GM23338 (cell line): ENCODE data around the gene APOBEC3A. TPM values are rescaled to one million over a fixed set of nuclear protein-coding genes. Genes with fewer than 3 reads are reported as not detected.

Experiments
- ATAC-seq: fragments of 200-7000 bp; cut with Tn5 transposase; 3 replicates; pipeline ENCODE4 v1.9.1; 2020
- DNase-seq: peaks from one replicate; pipeline ENCODE4 v3.0.0-alpha.2; 2015; ENCODE audit warnings: low spot score
- H2AFZ ChIP-seq: fragments of 200-600 bp; sonication (generic); 2 replicates; pipeline ENCODE4 v1.8.0; 2016; ENCODE audit warnings: antibody characterized with exemption, mild to moderate bottlenecking, moderate library complexity
- H3F3A ChIP-seq: fragments of 200-600 bp; sonication (generic); replicated peaks from 2 replicates; pipeline ENCODE4 v1.8.0; 2017; ENCODE audit warnings: antibody characterized with exemption, mixed run types, low read depth
- H3K27ac ChIP-seq: fragments of 200-600 bp; sonication (generic); 2 replicates; pipeline ENCODE4 v1.6.1; 2016; ENCODE audit warnings: low read depth
- H3K27me3 ChIP-seq: fragments of 200-600 bp; sonication (generic); 2 replicates; pipeline ENCODE4 v1.8.0; 2016; ENCODE audit warnings: mild to moderate bottlenecking, mixed run types, moderate library complexity; ENCODE audit not compliant: insufficient read depth
- H3K36me3 ChIP-seq: fragments of 200-600 bp; sonication (generic); 2 replicates; pipeline ENCODE4 v1.8.0; 2016; ENCODE audit warnings: mild to moderate bottlenecking; ENCODE audit not compliant: insufficient read depth
- H3K4me1 ChIP-seq: fragments of 200-600 bp; sonication (generic); 2 replicates; pipeline ENCODE4 v1.8.0; 2016; ENCODE audit warnings: mild to moderate bottlenecking, moderate library complexity; ENCODE audit not compliant: insufficient read depth
- H3K4me2 ChIP-seq: fragments of 200-600 bp; sonication (generic); 2 replicates; pipeline ENCODE4 v1.7.1; 2017; ENCODE audit warnings: mixed run types
- H3K4me3 ChIP-seq: fragments of 200-600 bp; sonication (generic); 2 replicates; pipeline ENCODE4 v1.6.1; 2016; ENCODE audit warnings: mixed run types
- H3K79me2 ChIP-seq: fragments of 200-600 bp; sonication (generic); replicated peaks from 2 replicates; pipeline ENCODE4 v1.8.0; 2017; ENCODE audit warnings: mild to moderate bottlenecking; ENCODE audit not compliant: insufficient read depth
- H3K9me2 ChIP-seq: fragments of 200-600 bp; sonication (generic); 2 replicates; pipeline ENCODE4 v1.8.0; 2017; ENCODE audit not compliant: insufficient read depth
- H4K20me1 ChIP-seq: fragments of 200-600 bp; sonication (generic); replicated peaks from 2 replicates; pipeline ENCODE4 v1.8.0; 2017; ENCODE audit warnings: mild to moderate bottlenecking; ENCODE audit not compliant: insufficient read depth
- H3K27ac Mint-ChIP-seq: 2 replicates; pipeline ENCODE4 v1.8.0; 2020; ENCODE audit warnings: inconsistent platforms, mild to moderate bottlenecking, moderate library complexity, mixed read lengths
- H3K27me3 Mint-ChIP-seq: 3 replicates; pipeline ENCODE4 v1.8.0; 2022; ENCODE audit warnings: low read depth, mild to moderate bottlenecking, moderate library complexity, mixed read lengths, inconsistent platforms; ENCODE audit not compliant: insufficient read depth, poor library complexity
- H3K36me3 Mint-ChIP-seq: 3 replicates; pipeline ENCODE4 v1.8.0; 2021; ENCODE audit warnings: low read depth, mild to moderate bottlenecking, inconsistent platforms, moderate library complexity, mixed read lengths
- H3K4me1 Mint-ChIP-seq: 3 replicates; pipeline ENCODE4 v1.8.0; 2020; ENCODE audit warnings: mild to moderate bottlenecking, inconsistent platforms, mixed read lengths
- H3K4me3 Mint-ChIP-seq: 3 replicates; pipeline ENCODE4 v1.8.0; 2021; ENCODE audit warnings: moderate library complexity, mild to moderate bottlenecking, inconsistent platforms, mixed read lengths
- H3K9me3 Mint-ChIP-seq: 3 replicates; pipeline ENCODE4 v1.8.0; 2020; ENCODE audit warnings: moderate library complexity, mild to moderate bottlenecking, inconsistent platforms, mixed read lengths
- CTCF ChIP-seq, 2 experiments: fragments of 200-600 bp in 1 of 2; sonication (generic) in 1 of 2; conservative IDR thresholded peaks; 2 replicates each; pipeline versions ENCODE4 v1.5.1 to v1.6.1; 2016 to 2017; ENCODE audit warnings: antibody characterized with exemption in 2 of 2, low read depth in 2 of 2, mild to moderate bottlenecking in 2 of 2, moderate library complexity in 1 of 2
- EZH2 ChIP-seq: fragments of 200-600 bp; sonication (generic); IDR thresholded peaks from one replicate; pipeline ENCODE4 v1.8.0; 2017; ENCODE audit warnings: antibody characterized with exemption, mild to moderate bottlenecking, low read depth; ENCODE audit not compliant: unreplicated experiment
- JUNB ChIP-seq: IDR thresholded peaks from one replicate; pipeline ENCODE4 v1.6.1; 2016; ENCODE audit warnings: antibody characterized with exemption; ENCODE audit not compliant: unreplicated experiment
- POLR2AphosphoS5 ChIP-seq: IDR thresholded peaks from 2 replicates; pipeline ENCODE4 v1.6.1; 2016; ENCODE audit warnings: antibody characterized with exemption, low read depth
- STAT1 ChIP-seq: IDR thresholded peaks from one replicate; pipeline ENCODE4 v1.6.1; 2016; ENCODE audit warnings: antibody characterized with exemption; ENCODE audit not compliant: unreplicated experiment
- ZNF331 ChIP-seq: fragments of 250-450 bp; sonication (Bioruptor Pico); IDR thresholded peaks from 2 replicates; pipeline ENCODE4 v1.5.0; 2020; ENCODE audit warnings: low read depth, mild to moderate bottlenecking, moderate library complexity
- ZNF462 ChIP-seq: fragments of 250-450 bp; sonication (Bioruptor Pico); IDR thresholded peaks from 2 replicates; pipeline ENCODE4 v1.5.0; 2020; ENCODE audit warnings: mild to moderate bottlenecking, moderate library complexity
- polyA plus RNA-seq: library from polyadenylated mRNA; unstranded; fragments of >200 nt; fragmentation: Nextera tagmentation; extraction: Ambion mirVana; gene quantifications from 2 replicates; pipeline ENCODE4 v1.2.1, GENCODE V29; 2016
- total RNA-seq: library from RNA; depleted of rRNA; stranded (reverse); fragments of >200 nt; shearing (Covaris generic); gene quantifications from 2 replicates; pipeline ENCODE4 v1.2.3, GENCODE V29; 2014

The APOBEC3A gene
- total and polyA plus RNA-seq, 2 experiments from 2014 or later, result 0.21 TPM; not detected in 1

GRCh38 chr22:38997518-38997917, 40.1 kb downstream of the APOBEC3A start (continued):
- TF ChIP-seq STAT1 (no peak), JUNB (no peak), POLR2AphosphoS5 (no peak), ZNF331 (CRISPR knock-in tag) (no peak), ZNF462 (CRISPR knock-in tag) (no peak), EZH2 (no peak)

GRCh38 chr22:39003165-39003638, 45.8 kb downstream of the APOBEC3A start:
- no peak overlapping the region for H3K27ac Mint-ChIP-seq

More at GRCh38 chr22:39003165-39003638, 45.8 kb downstream of the APOBEC3A start:
- Histone ChIP-seq H3F3A (peaks cover 2% of the 10 kb centered on the region; the same call in 1 of the 2 replicates), H2AFZ (peak overlapping the region; percentile 75; the same call in 1 of the 2 replicates), H3K9me2 (no peaks in the 10 kb centered on the region), H3K4me3 (no peak overlapping the region), H3K4me1 (peaks cover 8% of the 10 kb centered on the region; the same call in 1 of the 2 replicates), H3K4me2 (no peak overlapping the region), H3K27me3 (no peaks in the 10 kb centered on the region), H3K27ac (no peak overlapping the region), H3K79me2 (no peaks in the 10 kb centered on the region), H3K36me3 (no peaks in the 10 kb centered on the region), H4K20me1 (no peaks in the 10 kb centered on the region)
- DNase-seq (peak; percentile 94), ATAC-seq (peak; percentile 97)
- TF ChIP-seq POLR2AphosphoS5 (no peak), CTCF (conservative IDR thresholded peaks at IDR 0.05; ENCODE audit: low read depth in 2 of 2) (peak; percentile 83 to 90)
- Mint-ChIP-seq H3K9me3 (no peaks in the 10 kb centered on the region; the same call in 1 of the 3 replicates), H3K27me3 (peaks cover 16% of the 10 kb centered on the region), H3K4me1 (peaks cover 21% of the 10 kb centered on the region), H3K4me3 (no peak overlapping the region; the same call in 2 of the 3 replicates), H3K36me3 (peaks cover 6% of the 10 kb centered on the region; the same call in 2 of the 3 replicates)
